ENCODE measurements around the gene PCSK9. TPM values are rescaled to one million over a fixed set of nuclear protein-coding genes. Genes with fewer than 3 reads are reported as not detected.

PCSK9 gene
- total and polyA plus RNA-seq, 2 of the 13 experiments (the other 11 are each of a cell fraction or from before 2014, with no cell fraction given), result 33.3 to 80.5 TPM

GRCh38 chr1:55065648-55066047 lies 26.3 kb downstream of the PCSK9 start (continued):
- TF ChIP-seq ZFP37 (CRISPR knock-in tag; IDR thresholded peaks at IDR 0.05; ENCODE audit: borderline replicate concordance), result no peak

- no peak for FAIRE-seq
- ATAC-seq, result no peak
- H3K9ac ChIP-seq (ENCODE audit: insufficient read depth, low read depth, low read length), result no peak overlapping the region
- H3K4me1 ChIP-seq (ENCODE audit: insufficient read depth, low read length), result peaks cover 14% of the 10 kb centered on the region
- no peaks in the 10 kb centered on the region for H3K79me2 ChIP-seq (ENCODE audit: insufficient read depth, low read length)
- no peak overlapping the region for H3K4me2 ChIP-seq (ENCODE audit: low read depth, low read length)
- no peak overlapping the region for H3K27ac ChIP-seq (ENCODE audit: extremely low read length, insufficient read depth, low read length)
- no peaks in the 10 kb centered on the region for H3K27me3 ChIP-seq (ENCODE audit: control insufficient read depth in 1 of 2, insufficient read depth in 2 of 2, low read length in 2 of 2)
- no peaks in the 10 kb centered on the region for H3K9me3 ChIP-seq (ENCODE audit: low read length)
- intact Hi-C loops (cut with micrococcal nuclease; ENCODE audit: unreplicated experiment), result no loop called here
- TF ChIP-seq GATA4 (IDR thresholded peaks at IDR 0.05; ENCODE audit: borderline replicate concordance, low read depth) (no peak), ZBTB33 (CRISPR knock-in tag; IDR thresholded peaks at IDR 0.05) (peak; percentile 25; the same call in 1 of the 2 replicates), RBM22 (optimal IDR thresholded peaks at IDR 0.05; ENCODE audit: low read length) (peak; percentile 42), KLF9 (CRISPR knock-in tag; IDR thresholded peaks at IDR 0.05; ENCODE audit: low read depth) (no peak)
- 95% methylated on average over 17 of the region's 17 CpGs for WGBS (ENCODE audit: low lambda C conversion rate)
- POLR2A ChIA-PET, result no interaction called here
- CTCF ChIA-PET (ENCODE audit: low intra/inter-chr PET ratio, low total read pairs), result no interaction called here
- in situ Hi-C loops (cut with HindIII; ENCODE audit: extremely low pct_ligation_motif_present, low pct_unique_long_range_greater_than_20kb), result no loop called here
- H3K4me3 ChIP-seq (replicated peaks in 1 of 3; ENCODE audit: insufficient read depth in 1 of 3, low read depth in 2 of 3, low read length in 3 of 3), result no peak overlapping the region
- BruUV-seq (replicated peaks), result TSS peak; percentile 21
- H2AFZ ChIP-seq (ENCODE audit: low read length), result no peak overlapping the region
- H3K36me3 ChIP-seq (replicated peaks in 1 of 2; ENCODE audit: control insufficient read depth in 1 of 2, insufficient read depth in 2 of 2, low read length in 2 of 2), result peaks cover 20 to 52% of the 10 kb centered on the region in 2 experiments
- no peaks in the 10 kb centered on the region for H4K20me1 ChIP-seq (ENCODE audit: insufficient read depth, low read length)
- no peak for DNase-seq (ENCODE audit: low spot score)
Observed at GRCh38 chr1:55067022-55067778, 27.9 kb downstream of the PCSK9 start.
